Measurements from ENCODE around the gene RAB39B. TPM values are rescaled to one million over a fixed set of nuclear protein-coding genes. Genes with fewer than 3 reads are reported as not detected.

Gene RAB39B
- total RNA-seq: 0.05 and 0.06 TPM in 2 replicates

GRCh38 chrX:155263854-155264628 is at the start of gene RAB39B:
RAB39B (minus strand) TSS chrX:155264491; CDS start chrX:155264288, 203 bp downstream.

DNA sequence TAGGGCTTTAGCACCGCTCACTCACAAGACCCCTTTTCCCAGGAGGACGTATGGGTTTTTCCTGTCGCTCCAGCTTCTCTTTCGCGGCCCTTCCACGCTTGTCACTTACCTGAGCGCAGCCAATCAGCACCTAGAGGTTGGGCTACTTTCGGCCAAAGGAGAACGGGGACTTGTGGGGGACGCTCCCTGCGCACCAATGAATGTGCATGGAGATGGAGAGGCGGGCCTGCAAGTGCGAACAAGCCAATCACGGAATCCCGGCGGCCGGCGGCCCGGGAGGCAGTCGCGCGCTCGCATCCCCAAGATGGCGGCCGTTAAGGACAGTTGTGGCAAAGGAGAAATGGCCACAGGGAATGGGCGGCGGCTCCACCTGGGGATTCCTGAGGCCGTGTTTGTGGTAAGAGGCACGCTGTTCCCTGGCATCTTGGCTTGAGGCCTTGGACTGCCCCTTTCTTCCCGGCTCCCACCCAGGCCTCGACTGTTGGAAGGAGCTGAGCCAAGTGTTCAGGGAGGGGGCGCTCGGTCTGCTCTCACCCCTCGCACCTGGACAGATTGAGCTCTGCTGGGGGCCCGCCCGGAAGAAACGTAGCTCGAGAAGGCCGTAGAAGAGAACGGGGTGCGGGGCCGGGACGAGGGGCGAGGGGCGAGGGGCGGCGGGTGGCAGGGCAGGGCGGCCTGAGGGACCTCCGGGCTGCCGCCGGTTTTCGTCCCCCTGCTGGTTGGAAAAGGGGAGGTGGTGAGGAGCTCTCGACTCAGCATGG is 47.9 kb downstream of the RAB39B start, which contains the start of gene VBP1:
Gene VBP1, plus strand, starts transcription at position 282 of the 761 bp plus-strand sequence. Its CDS starts 23 bp downstream, at position 305.

Other genes starting within 250 kb of the RAB39B start
- gene F8, start 241.8 kb downstream of the RAB39B start, total RNA-seq: 12.7 and 15.0 TPM in 2 replicates
- 86.2 and 119 TPM in 2 replicates for gene FUNDC2, start 237.6 kb downstream of the RAB39B start, total RNA-seq
- gene CMC4, start 193.4 kb downstream of the RAB39B start, total RNA-seq: 27.2 and 31.1 TPM in 2 replicates
- gene MTCP1, start 193.4 kb downstream of the RAB39B start, total RNA-seq: 4.0 and 13.6 TPM in 2 replicates
- gene BRCC3, start 193.0 kb downstream of the RAB39B start, total RNA-seq: 14.6 and 15.1 TPM in 2 replicates
- 25.9 and 31.3 TPM in 2 replicates for gene VBP1, start 48.0 kb downstream of the RAB39B start, total RNA-seq
- gene CLIC2, start 70.1 kb upstream of the RAB39B start, total RNA-seq: 2.9 and 5.2 TPM in 2 replicates
- gene F8A2, start 117.6 kb upstream of the RAB39B start, total RNA-seq: not detected in 2 replicates
- gene F8A3, start 194.1 kb upstream of the RAB39B start, total RNA-seq: 9.4 TPM in 1 of 2 replicates, not detected in the other